HG03159 (cell line): ENCODE results near the gene RNLS.
"Not testable (repeated sequence)": the region's sequence is repeated elsewhere in the genome, so short reads cannot be mapped to it uniquely, and the experiment has no call there.

Experiments
- ATAC-seq: cut with Tn5 transposase; IDR thresholded peaks from one replicate; pipeline ENCODE4 v1.9.1; 2021; ENCODE audit warnings: mild to moderate bottlenecking, moderate library complexity; ENCODE audit not compliant: unreplicated experiment

RNLS gene

DNA sequence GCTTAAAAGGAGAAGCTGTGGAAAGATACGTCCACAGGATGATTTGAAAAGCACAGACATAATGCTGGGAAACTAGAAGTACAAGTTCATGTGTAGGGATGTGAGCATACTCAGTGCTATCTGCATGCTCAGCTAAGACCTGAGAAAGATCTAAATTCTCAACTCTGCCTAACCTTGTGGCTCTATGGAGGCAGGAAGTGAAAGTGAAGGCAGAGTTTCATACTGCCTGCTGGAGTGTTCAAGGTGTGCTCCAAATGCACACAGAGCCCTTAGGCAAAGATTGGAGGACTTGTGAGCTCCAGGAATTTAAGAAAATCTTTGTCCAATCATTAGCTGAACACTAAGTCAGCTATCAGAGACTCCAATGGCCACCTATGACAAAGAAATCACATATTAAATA, 190.9 kb downstream of the RNLS start:
- peak; percentile 78 for ATAC-seq

DNA sequence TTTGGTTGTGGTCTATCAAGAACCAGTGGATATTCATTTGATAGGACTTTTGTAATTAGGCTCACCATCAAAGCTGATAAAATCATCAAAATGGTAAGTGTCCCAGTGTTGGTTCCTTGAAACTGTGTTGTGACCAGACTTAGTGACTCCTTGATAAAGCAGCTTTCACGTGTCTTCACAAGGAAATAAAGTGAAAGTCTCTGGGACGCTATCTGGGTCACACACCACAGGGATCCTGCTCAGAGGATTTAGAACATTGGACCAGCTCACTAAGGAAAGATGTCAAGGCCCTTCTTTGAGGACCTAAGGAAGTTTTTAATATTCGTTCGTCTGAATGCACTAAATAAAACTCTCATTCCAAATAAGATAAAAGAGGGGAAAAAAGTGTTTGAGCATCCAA, 193.1 kb downstream of the RNLS start:
- no peak for ATAC-seq

GRCh38 chr10:88389456-88389855, 193.7 kb downstream of the RNLS start:
- no peak for ATAC-seq

DNA sequence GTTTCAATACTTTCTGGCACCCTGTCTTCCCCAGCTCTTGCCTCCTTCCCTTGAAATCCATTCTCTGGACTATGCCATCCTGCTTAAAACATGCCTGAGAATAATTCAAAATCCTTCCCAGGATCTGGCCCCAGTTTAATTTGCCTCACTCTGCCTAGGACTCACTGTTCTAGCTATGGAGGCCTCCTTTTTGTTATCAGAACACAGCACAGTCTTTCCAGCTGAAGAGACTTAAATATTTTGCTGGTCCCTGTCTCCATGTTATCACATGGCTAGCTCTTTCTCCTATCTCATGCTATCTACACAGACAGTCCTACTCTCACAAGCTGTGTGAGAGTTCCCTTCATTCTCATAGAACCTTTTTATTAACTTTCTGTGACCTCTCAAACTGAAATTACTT, 194.8 kb downstream of the RNLS start:
- no peak for ATAC-seq

- ATAC-seq: peak; percentile 43
Measured at GRCh38 chr10:88386821-88387773, 196.0 kb downstream of the RNLS start.

GRCh38 chr10:88386204-88386788, 196.8 kb downstream of the RNLS start:
- ATAC-seq: peak; percentile 29

DNA sequence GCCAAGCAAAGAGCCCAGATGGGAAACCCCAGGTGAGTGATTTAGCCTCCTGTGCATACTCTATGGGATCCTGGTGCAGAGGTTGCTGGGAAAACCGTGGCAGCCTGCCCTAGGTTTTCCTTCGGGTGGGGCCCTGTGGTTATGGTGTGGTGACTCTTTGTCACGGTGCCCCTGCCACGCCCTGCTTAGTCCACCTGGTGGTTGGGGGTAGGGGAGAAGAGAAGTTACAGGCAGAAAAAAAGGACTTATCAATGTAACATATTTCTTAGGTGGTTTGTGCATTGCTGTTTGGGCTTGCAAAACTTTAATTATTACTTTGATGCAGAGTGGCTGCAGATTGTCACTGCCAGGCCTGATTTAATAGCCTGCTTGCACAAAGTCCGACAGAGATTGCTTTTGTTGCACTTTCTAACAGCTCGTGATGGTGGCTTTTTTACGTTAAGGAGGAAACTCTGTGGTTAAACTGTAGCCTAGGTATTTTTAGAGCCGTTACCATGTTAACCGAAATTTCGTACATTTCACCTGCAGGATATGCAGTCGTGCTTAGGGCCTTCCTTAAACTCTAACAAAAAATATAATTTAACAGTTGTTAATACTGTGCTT, 197.4 kb downstream of the RNLS start:
- peak; percentile 67 for ATAC-seq

DNA sequence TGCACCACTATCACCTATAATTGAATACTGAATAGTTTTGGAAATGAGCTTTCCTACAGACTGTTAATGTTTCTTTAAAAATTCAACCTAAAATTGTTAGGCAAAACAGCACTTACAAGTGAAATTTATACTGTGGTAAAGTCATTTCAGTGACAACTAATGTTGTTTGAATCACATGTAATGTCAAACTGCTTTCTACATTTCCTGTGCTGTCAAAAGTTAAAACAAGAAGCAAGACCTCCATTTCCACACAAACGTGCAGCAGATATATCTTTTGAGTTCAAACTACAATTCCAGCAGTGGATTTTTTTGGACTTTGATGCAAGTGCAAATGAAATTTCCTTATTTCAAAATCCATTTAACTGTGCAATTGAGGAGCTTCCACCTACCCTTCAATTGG, 199.8 kb downstream of the RNLS start:
- no peak for ATAC-seq

DNA sequence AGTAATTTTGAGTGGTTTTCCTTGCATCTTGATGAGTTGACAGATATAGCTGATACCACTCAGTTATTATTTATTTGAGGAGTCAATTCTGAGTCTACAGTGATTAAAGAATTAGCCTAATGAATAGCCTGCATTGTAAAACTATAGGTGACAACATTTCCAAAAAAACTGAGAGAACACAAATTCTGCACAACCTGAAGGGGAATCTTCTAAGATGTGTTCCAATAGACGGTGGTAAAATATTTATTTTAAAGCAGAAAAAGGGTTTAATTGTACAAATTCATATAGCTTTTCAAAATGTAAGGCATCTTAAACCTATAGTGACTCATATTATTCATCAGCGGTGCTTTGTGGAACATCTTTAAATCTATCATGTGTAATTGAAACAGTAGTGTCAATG, 200.4 kb downstream of the RNLS start:
- ATAC-seq: no peak

DNA sequence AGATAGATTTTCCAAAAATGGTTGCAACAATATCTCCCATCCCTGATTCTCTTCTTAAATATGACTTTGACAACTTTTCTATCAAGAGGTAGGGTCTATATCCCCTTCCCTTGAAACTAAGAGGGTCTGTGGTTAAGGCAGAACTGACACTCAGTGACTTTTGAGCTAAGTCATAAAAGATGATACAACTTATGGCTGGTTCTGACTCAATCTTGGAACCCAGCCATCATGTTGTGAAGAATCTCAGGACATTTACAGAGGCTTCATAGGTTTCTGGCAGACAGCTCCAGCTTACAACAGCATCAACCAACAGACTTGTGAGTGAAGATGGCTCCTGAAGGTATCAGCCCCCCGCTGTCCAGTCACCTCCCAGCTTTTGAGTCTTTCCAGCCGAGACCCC, 203.5 kb downstream of the RNLS start:
- no peak for ATAC-seq

DNA sequence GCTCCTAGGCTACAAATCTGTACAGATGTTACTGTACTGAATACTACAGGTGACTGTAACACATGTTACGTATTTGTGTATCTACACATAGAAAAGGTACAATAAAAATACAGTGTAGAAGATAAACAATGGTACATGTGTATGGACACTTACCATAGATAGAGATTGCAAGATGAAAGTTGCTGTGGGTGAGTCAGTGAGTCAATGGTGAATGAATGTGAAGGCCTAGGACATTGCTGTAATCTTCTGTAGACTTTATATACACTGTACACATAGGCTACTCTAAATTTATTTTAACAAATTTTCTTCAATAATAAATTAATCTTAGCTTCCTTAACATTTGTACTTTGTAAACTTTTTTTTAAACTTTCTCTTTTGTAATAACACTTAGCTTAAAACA, 205.6 kb downstream of the RNLS start:
- no peak for ATAC-seq

- no peak for ATAC-seq
Measured at GRCh38 chr10:88374392-88375175, 208.5 kb downstream of the RNLS start.

- no peak for ATAC-seq
Measured at GRCh38 chr10:88372881-88373592, 210.1 kb downstream of the RNLS start.

- no peak for ATAC-seq
Measured at GRCh38 chr10:88372051-88372715, 210.9 kb downstream of the RNLS start.

GRCh38 chr10:88370713-88371112, 212.4 kb downstream of the RNLS start:
- ATAC-seq: no peak

DNA sequence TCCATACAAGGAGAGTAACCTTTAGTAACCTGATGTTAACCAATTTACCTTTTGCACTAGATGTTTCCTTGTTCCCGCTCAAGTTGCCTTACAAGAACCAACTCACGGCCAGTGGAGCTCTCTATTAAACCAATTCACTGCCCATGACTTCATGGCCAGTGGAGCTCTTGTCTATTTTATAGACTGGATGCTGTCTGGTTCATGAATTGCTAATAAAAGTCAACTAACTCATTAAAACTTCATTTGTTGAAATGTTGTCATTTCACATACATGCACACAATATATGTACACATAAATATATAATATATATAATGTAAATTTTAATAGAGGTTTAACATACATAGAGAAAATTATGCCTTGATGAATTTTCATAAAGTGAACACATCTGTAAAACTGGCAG, 216.3 kb downstream of the RNLS start:
- no peak for ATAC-seq

- no peak for ATAC-seq
Measured at GRCh38 chr10:88361995-88362807, 220.9 kb downstream of the RNLS start.

DNA sequence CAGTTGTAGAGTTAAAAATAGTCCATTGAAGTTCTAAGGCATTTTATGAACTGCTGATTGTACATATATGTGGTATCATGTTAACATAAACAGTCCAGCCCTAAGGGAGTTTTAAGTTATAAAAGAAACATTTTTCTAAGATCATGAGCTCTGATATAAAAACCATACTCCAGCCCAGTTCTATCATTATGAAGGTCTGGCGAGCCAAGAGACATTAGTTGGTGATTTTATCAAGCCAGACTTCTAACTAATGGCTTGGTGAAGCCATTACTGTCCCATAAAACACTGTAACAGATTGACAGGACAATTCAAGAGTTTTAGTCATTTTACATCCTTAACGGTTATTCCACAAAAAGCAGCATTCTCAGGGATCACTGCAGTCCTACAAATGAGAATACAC, 221.6 kb downstream of the RNLS start:
- no peak for ATAC-seq

DNA sequence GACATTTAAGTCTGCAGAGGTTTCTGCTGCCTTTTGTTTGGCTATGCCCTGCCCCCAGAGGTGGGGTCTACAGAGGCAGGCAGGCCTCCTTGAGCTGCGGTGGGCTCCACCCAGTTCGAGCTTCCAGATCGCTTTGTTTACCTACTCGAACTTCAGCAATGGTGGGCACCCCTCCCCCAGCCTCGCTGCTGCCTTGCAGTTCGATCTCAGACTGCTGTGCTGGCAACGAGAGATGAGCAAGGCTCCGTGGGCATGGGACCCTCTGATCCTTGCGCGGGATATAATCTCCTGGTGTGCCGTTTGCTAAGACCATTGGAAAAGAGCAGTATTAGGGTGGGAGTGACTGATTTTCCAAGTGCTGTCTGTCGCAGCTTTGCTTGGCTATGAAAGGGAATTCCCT, 227.4 kb downstream of the RNLS start:
- ATAC-seq: not testable (repeated sequence)
